Frontal cortex (tissue), 4 donors: ENCODE results near the gene MME. TPM values are rescaled to one million over a fixed set of nuclear protein-coding genes. Genes with fewer than 3 reads are reported as not detected.

Source experiments
- DNase-seq, 2 donors: peaks; one replicate each; pipeline ENCODE4 v3.0.0; 2012; ENCODE audit warnings: low spot score in 2 of 2
- FAIRE-seq: peaks from 2 replicates; lab custom pipeline; 2012; peaks lifted over from hg19 to GRCh38; lab: Jason Lieb, UNC
- total RNA-seq: library from RNA; depleted of rRNA; stranded (reverse); fragments of >200 nt; gene quantifications from one replicate; pipeline ENCODE4 v1.2.3, GENCODE V29; 2014
- donor health status: control.
- donor health status: control.
- donor health status: control.

The MME gene
- total RNA-seq, result 4.1 TPM

DNA sequence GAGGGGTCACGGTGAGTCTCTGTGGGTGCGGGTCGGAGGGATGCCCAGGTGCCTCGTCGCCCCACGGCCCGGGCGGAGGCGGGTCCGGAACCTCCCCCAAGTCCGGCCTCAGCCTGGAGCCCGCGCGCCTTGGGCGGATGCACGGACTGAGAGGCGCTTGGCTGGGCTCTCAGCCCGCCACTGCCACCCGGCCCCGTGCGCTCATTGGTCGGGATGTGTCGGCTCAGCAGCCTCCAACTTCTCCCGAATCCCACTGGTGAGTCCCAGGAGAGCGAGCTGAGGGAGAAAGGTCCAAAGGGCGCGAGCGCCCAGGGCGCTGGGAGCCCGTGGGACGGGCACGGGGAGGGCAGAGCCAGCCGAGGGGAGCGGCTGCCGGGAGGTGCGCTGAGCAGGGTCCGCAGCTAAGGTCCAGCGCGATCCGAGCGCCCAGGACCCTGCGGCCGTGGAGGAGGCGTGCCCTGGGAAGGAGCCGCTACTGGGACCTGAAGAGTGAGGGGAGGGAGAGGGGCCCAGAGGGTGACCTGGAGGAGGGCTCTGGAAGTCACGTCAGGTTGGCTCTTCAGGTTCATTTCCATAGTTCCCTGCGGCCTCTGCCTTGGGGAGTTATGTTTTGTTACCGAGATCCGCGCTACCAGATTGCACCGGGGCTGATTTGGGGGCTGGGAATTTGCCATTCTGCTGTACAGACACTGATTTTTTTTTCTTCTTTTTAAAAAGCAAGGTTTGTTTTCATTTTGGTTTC is at the start of gene MME:
Gene MME (plus strand): TSS at position 574 of the 742 bp plus-strand sequence. CDS start 3,849 bp downstream, outside the sequence.
- FAIRE-seq (no peak), DNase-seq (peak in 1 of 2 donors; percentile 24)

DNA sequence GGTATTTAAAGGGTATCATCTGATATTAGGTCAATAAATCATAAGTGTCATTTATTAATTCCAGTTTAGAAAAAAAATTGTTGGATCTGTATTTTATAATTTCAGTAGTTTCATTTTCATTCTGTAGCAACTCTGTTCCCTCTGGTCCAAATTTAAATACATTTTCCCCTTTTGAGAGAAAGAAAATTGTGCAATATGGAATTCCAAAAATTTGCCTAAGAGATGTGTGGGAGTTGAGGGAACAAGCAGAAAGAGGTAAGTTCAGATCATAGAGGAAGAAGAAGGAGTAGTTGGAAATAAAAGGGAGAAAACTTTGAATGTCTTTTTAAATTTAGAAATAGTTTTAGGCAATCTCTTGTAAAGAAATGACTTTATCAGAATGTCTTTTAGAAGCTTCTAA is 48.9 kb upstream of the MME start:
- FAIRE-seq (no peak), DNase-seq (no peak)

DNA sequence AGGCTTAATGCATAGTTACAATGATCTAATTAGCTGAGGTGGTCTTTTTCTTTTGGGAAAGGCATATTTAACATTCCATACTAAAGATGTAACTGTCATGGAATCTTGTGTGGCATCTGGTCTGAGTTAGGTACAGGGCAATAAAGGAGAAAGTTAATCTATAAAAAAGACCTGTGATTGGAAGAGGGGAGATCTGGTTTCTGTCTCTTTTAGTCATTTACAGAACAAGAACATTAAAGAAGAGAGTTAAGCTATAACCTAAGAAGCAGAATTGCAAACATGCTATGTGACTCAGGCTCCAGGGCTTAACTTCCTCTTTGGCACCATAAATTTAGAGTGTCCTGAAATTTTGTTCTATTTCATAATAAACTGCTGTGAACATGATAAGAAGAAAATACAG is 47.2 kb upstream of the MME start:
- DNase-seq (no peak), FAIRE-seq (no peak)

DNA sequence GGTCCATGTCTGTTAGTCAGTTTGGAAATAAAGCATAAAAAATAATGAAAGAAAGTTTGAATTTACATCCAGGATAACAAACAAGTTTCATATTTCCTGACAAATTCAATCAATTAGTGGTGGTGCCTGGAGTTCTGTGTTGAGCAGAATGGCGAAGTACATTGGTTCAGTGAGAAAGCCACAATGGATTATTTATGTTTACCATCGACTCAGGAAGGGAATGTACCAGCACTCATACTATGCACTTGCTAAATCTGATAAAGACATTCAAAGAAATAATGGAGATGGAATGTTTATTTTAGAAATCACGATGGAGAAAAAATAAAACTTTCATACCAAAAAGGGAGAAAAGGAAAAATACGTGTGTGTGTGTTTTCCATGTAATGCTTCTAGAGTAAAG is 45.3 kb upstream of the MME start:
- DNase-seq (no peak), FAIRE-seq (no peak)

DNA sequence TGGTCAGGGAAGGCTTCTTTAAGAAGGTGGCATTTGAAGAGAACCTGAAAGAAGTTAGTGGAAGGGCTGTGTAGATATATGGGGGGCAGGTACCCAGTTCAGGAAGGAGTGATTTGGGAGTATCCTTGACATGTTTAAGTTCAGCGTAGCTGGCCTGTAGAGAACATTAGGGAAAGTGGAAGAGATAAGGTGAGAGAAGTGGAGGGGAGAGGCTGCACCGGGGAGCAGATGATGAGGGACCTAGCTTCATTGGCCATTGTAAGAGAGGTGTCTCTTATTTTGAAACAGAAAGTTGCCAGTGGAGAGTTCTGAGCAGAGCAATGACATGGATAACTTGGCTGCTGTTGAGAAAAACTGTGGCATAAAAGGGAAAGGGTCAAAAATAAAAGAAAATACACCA is 44.6 kb upstream of the MME start:
- no peak for FAIRE-seq
- no peak for DNase-seq

DNA sequence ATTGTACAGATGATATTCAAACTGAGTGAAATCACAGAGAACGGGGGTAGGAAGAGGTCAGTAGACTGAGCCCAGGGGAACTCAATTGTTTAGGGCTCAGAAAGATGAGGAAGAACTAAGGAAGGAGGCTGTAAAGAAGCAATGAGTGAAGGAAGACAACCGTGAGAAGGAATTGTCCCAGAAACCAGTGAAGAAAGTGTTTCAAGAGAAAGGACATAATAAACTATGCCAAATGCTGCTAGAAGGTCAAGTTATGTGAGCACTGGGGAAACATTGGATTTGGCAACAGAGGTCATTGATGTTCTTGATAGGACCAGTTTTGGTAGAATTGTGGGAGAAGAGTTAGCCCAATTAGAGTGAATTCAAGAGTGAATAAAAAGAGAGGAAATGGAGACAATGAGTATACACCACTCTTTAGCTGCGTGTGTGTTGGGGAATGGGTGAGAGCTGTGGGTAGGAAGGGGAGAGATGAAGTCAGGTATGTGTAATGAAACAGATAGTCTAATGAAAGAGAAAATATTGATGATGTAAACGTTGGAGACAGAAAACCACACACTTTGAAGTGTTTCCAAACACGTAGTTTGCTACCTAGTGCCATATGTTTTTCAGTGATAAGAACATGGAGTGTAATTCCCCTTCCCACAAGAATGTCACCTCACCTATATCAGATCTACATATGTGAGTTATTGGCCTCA is 42.5 kb upstream of the MME start:
- DNase-seq (no peak), FAIRE-seq (no peak)

DNA sequence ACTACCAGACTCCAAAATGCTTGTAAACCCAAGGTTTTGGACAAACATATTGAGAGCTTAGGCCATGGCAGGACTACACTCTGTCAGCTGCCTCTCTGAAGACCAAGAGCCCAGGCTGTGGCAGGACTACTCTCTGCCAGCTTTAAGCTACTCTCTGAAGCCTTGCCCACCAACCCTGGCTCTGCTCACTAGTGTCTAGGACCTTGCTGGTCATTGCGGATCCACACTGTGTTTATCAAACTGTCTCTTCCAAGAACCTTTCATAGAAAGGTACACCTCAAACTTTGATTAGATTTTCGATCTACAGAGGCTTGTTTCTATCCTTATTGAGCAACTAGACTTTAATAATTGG is 41.9 kb upstream of the MME start:
- no peak for FAIRE-seq
- no peak for DNase-seq

DNA sequence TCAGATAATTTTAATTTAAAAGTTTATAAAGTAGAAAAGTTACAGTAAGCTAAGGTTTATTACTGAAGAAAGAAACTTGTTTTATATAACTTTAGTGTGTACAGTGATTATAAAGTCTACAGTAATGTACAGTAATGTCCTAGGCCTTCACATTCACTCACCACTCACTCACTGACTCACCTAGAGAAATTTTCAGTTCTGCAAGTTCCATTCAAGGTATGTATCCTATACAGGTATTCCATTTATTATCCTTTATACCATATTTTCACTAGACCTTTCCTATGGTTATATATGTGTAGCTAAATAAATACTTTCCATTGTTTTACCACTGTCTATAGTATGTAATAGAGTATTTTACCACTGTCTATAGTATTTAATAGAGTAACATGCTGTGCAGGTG is 33.2 kb upstream of the MME start:
- no peak for FAIRE-seq
- no peak for DNase-seq

DNA sequence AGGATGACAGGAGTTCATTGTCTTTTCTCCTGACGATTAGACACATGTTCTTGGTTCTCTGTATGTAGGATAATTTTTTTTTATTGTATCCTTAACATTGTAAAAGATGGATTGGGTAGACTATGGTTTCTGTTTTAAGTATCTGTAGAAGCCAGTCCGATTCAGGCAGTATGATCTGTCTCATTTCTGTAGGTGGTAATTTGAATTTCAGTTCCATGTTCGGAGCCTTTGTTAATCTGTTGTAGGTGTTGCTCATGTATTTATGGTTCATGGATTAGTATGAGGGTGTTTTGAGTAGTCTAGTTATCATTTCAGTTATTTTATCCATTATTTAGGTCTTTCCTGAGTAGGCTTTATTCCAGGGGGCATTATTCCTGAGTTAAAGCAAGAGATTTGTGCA is 32.4 kb upstream of the MME start:
- DNase-seq, result no peak
- no peak for FAIRE-seq

DNA sequence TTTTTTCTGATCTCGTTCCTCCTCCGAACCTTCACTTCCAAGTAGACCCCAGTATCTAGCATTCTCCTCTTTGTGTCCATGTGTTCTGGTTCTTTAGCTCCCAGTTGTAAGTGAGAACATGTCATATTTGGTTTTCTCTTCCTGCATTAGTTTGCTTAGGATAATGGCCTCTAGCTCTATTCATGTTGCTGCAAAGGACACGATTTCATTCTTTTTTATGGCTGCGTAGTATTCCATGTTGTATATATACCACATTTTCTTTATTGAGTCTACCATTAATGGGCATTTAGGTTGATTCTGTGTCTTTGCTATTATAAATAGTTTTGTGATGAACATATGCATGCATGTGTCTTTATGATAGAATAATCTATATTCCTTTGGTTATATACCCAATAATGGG is 30.2 kb upstream of the MME start:
- FAIRE-seq (no peak), DNase-seq (no peak)

DNA sequence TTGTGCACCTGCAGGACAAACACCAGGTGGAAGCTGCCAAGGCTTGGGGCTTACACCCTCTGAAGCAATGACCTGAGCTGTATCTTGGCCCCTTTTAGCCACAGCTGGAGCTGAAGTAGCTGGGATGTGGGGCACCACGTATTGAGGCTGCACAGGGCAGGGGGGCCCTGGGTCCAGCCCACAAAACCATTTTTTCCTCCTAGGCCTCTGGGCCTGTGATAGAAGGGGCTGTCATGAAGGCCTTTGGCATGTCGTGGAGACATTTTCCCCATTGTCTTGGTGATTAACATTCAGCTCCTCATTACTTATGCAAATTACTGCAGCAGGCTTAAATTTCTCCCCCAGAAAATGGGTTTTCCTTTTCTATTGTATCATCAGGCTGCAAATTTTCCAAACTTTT is 27.6 kb upstream of the MME start:
- no peak for FAIRE-seq
- DNase-seq, result no peak

DNA sequence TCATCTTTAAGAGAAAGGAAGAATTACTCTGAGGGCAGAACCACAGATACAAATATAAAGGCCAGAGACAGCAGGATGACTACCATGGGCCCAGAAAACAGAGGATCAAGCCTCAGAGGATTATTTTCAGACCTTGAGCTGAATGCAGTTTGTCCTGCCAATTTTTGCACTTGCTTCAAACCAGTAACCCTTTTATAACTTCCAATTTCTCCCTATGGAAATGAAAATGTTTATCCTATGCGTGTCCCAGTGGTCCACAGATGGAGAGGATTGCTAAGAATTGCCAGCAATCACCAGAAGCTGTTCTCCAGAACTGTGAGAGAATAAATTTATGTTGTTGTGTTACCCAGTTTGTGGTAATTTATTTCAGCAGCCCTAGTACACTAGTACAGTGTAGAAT is 26.4 kb upstream of the MME start:
- DNase-seq (no peak), FAIRE-seq (no peak)

DNA sequence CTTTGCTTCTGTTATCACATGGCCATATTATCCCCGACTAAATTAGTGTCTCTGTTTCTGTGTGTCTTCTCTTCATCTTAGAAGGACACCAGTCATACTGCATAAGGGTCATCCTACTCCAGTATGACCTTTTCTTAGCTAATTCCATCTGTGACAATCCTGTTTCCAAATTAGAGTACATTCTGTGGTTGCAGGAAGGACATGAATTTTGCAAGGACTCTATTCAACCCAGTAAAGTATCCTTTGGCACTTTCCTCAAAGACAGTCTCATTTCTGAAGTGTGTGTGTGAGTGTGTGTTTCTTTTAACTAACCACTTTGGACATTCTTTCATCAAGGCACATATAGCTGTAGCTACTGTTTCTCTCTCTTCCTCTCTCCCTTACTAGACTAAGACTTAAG is 15.2 kb upstream of the MME start:
- no peak for DNase-seq
- FAIRE-seq, result no peak

DNA sequence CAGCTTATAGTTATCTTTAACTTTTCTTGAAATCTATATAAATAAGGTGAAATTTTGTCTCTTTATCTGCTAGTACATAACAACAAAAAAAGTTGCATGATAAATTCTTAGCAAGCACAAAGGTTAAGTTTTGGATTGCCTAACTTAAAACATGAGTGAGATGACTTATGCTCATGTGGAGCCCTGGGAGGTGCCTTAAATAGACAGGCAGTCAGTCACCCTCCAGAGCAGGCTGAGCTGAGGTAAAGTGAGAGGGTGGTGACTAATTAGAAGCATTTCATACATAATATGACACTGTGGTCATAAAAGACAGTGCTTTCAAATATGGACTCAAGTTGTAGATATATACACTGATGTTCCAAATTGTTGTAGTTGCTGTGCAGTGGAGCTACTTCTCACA is 14.6 kb upstream of the MME start:
- FAIRE-seq (no peak), DNase-seq (no peak)

DNA sequence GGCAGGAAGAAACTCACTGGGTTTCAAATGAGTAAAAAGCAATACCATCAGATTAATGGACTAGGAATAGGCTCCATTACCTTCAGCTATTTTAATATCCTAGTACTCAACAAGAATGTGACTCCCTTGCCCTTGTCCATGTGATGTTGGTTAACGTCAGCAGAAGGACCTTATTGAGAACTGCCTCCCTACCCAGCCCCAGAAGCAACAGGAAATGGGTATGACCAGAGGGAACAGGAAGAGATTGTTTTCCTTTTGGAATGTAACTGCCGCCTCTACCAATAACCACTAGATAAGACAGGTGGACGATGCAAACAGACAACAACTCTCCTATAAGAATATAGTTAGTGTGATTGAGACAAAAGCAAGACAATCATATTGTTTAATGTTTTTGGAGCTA is 10.4 kb upstream of the MME start:
- FAIRE-seq (no peak), DNase-seq (no peak)

DNA sequence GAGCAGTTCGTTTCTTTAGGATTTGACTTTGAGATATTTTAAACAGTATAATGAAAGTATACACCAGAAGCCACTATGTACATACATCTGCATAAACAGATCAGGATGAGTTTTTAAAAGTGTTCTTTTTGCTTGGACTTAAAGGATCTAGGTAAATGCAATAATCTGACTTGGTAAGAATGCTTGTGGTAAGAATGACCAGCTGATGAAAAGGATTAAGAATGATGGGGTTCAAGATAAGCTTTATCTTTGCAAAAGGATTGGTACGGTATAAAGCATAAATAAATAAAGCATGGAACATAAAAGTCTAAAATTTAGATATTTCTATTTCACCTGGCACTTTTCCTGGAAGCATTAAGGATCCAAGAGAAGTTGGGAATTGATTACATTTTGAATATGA is 9.8 kb upstream of the MME start:
- no peak for DNase-seq
- FAIRE-seq, result no peak

DNA sequence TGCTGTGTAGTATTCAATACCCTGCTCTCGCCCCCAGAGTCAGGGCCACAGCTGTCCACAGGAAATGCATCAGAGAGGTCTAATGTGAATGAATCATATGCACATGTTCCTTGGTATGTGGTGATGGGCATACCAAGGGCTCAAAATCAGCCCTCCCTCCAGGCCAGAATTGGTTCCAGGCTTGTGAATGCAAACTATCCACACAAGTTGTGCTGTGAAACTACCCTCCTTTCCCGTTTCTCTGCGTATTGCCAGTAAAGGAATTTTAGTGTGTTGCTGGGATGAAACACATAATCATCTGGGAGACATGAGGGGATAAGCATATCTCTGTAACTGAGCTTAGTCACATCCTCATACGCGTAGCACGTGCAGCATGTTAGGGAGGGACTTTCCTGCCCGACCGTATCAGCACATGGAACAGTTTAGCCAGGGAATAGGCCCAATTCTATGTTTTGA is 9.2 kb upstream of the MME start:
- DNase-seq, result no peak
- no peak for FAIRE-seq

DNA sequence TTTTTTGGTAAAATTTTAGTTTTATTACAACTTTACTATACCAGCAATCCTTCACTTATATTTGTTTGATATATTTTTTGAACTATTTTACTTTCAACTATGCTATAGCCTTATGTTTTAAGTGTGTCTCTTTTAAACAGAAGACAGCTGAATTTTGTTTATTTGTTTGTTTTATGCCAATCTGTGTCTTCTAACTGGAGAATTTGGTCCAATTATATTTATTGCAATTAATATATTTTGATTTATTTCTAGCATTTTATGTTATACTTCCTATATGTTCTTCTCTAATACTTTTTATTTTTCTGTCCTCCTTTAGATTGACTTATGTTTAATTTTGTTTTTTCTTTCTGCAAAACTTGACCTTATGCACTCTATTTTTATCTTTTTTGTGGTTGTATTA is 4.9 kb upstream of the MME start:
- peak; percentile 23 for FAIRE-seq

DNA sequence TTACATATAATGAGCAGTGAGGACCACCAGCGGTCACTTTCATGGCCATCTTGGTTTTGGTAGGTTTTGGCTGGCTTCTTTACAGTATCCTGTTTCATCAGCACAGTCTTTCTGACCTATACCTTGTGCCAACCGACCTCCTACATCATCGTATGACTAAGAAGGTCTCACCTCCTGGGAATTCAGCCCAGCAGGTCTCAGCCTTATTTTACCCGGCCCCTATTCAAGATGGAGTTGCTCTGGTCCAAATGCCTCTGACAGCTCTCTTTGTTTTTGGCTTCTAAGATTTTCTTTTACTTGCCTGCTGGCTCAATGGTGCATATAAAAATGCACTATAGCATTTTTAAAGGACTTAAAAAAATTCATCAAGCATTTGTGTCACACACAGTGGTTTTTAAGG is 3.2 kb upstream of the MME start:
- FAIRE-seq, result no peak

More for the DNA sequence above, 4.9 kb upstream of the MME start:
- no peak for DNase-seq

DNA sequence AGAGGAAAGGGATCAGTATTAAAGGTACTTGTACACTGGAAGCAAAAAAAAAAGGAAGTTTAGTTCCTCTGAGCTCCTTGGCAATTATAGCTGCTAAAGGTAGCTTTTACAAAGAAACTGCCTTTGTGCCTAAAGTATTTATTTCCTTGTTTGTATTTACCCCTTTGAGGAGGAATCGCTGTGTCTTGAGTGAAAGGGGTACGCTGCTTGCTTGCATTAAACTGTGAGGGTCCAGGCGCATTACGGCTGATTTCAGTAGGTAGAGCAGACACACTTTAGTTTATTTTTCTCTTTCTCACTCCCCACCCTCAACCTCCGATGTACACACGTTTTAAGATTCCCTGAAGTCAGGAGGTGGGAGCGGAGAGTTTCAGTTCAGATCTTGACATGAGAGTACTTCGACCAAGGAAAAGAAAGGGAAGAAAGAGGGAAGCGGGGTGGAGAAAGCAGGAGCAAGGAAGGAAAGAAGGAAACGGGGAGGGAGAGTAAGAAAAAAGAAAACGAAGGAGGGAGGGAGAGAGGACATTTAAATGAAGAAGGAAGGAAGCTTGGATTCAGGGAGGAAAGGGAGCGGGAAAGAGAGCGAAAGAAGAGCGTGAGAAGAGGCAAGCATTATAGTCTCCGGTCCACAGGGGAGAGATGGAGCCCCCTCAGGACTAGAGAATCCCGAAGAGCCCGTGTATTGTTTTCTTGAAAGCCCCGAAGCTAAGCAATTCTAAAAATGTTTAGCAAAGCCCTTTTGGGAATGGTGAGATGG is 1.2 kb upstream of the MME start:
- DNase-seq (no peak), FAIRE-seq (no peak)

More for the DNA sequence above, 3.2 kb upstream of the MME start:
- DNase-seq, result no peak

DNA sequence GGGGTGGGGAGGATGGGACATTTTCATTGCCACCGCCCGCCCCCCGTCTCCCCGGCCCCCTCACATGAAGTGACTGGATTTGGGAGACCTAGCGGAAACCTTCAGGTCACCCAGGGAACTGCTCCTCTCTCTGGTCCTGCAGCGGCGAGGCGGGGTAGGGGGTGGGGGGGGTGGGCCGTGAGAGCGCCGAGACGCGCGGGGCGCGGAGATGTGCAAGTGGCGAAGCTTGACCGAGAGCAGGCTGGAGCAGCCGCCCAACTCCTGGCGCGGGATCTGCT is 712 bp upstream of the MME start:
- no peak for FAIRE-seq
- DNase-seq, result no peak
